ENCODE data around the gene RETSAT. TPM values are rescaled to one million over a fixed set of nuclear protein-coding genes. Genes with fewer than 3 reads are reported as not detected.

Gene RETSAT
- total RNA-seq, 1 experiment from 2014 or later, result 57.8 TPM

- DNase-seq, result no peak
- H3F3A ChIP-seq (ENCODE audit: insufficient read depth, low read depth), result peaks cover 18% of the 10 kb centered on the region; the same call in 1 of the 2 replicates
- ChIA-PET POLR2A (ENCODE audit: unreplicated experiment) (no interaction called here), CTCF (no interaction called here)
- no peak overlapping the region for H3K4me2 ChIP-seq
- H4K20me1 ChIP-seq (ENCODE audit: insufficient read depth), result no peaks in the 10 kb centered on the region; the same call in none of the 2 replicates
- H3K9me2 ChIP-seq (ENCODE audit: insufficient read depth), result no peaks in the 10 kb centered on the region
- H3K4me1 ChIP-seq (replicated peaks; ENCODE audit: insufficient read depth), result no peaks in the 10 kb centered on the region
- no peaks in the 10 kb centered on the region for H3K27me3 ChIP-seq (ENCODE audit: insufficient read depth, low read depth)
- BruUV-seq (replicated peaks), result no TSS peak
- TF ChIP-seq EZH2 (IDR thresholded peaks at IDR 0.05; ENCODE audit: low read depth), result no peak
- no peak for TF ChIP-seq CTCF (conservative IDR thresholded peaks at IDR 0.05)
- H3K36me3 ChIP-seq (ENCODE audit: low read depth), result no peaks in the 10 kb centered on the region
- no peak overlapping the region for H3K4me3 ChIP-seq
- no peaks in the 10 kb centered on the region for H3K79me2 ChIP-seq (ENCODE audit: low read depth)
- intact Hi-C loops (cut with micrococcal nuclease; ENCODE audit: unreplicated experiment), result no loop called here
- no peak overlapping the region for H3K27ac ChIP-seq
- no peaks in the 10 kb centered on the region for H3K9me3 ChIP-seq (ENCODE audit: insufficient read depth, low read depth)
- H2AFZ ChIP-seq, result no peak overlapping the region
Measured at GRCh38 chr2:85309699-85310321, 44.5 kb downstream of the RETSAT start.

DNA sequence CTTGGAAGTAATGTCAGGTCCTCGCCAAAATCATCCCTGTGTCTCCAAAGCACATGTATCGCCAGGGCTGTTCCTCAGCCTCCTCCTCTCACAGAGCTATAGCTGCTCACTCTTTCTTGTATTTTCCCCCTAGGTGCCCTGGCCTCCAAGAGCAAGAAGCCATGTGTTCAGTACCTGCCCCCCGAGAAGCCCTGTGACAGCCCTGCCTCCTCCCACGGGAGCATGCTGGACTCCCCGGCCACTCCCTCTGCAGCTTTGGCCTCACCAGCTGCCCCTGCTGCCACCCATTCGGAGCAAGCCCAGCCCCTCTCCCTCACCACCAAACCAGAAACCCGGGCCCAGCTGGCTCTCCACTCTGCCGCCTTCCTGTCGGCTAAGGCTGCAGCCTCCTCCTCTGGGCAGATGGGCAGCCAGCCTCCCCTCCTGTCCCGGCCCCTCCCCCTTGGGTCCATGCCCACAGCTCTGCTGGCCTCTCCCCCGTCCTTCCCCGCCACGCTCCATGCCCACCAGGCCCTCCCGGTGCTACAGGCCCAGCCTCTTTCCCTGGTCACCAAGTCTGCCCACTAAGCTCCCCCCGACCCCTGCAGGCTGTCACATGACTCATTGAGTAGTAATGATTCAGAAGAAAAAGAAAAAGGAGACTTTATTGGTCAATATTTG is 45.3 kb downstream of the RETSAT start:
- Histone ChIP-seq H3K9me2 (ENCODE audit: insufficient read depth) (no peaks in the 10 kb centered on the region), H3K27me3 (ENCODE audit: insufficient read depth, low read depth) (no peaks in the 10 kb centered on the region), H3K27ac (no peak overlapping the region), H3K4me3 (no peak overlapping the region), H2AFZ (no peak overlapping the region), H3F3A (ENCODE audit: insufficient read depth, low read depth) (peaks cover 12% of the 10 kb centered on the region; the same call in 1 of the 2 replicates), H3K36me3 (ENCODE audit: low read depth) (no peaks in the 10 kb centered on the region), H4K20me1 (ENCODE audit: insufficient read depth) (no peaks in the 10 kb centered on the region; the same call in none of the 2 replicates), H3K4me2 (no peak overlapping the region), H3K9me3 (ENCODE audit: insufficient read depth, low read depth) (no peaks in the 10 kb centered on the region), H3K79me2 (ENCODE audit: low read depth) (no peaks in the 10 kb centered on the region), H3K4me1 (replicated peaks; ENCODE audit: insufficient read depth) (no peaks in the 10 kb centered on the region)
- POLR2A ChIA-PET (ENCODE audit: unreplicated experiment), result no interaction called here
- intact Hi-C loops (cut with micrococcal nuclease; ENCODE audit: unreplicated experiment), result no loop called here
- DNase-seq, result no peak
- CTCF ChIA-PET, result interaction anchor here (0.6 kb wide), 1 partner anchor 398 kb away, joined by 3 read pairs; no protein-coding TSS in a partner anchor
- no peak for TF ChIP-seq CTCF (conservative IDR thresholded peaks at IDR 0.05)
- no peak for TF ChIP-seq EZH2 (IDR thresholded peaks at IDR 0.05; ENCODE audit: low read depth)
- no TSS peak for BruUV-seq (replicated peaks)

DNA sequence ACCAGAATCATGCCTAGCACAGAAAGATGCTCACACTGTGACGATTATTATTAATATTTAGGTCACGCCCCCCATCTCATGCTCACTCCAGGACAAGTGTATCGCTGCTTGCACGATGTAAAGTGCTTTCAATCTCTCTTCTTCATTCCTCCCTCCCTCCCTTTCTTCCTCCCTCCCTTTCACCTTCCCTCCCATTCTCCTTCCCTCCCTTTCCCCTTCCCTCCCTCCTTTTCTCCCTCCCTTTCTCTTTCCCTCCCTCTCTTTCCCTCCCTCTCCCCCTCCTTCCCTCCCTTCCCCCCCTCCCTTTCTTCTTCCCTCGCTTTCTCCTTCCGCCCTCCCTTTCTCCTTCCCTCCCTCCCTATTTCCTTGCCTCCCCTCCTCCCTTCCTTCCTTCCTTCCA is 46.1 kb downstream of the RETSAT start:
- no peak for DNase-seq
- Histone ChIP-seq H3F3A (ENCODE audit: insufficient read depth, low read depth) (peaks cover 12% of the 10 kb centered on the region; the same call in 1 of the 2 replicates), H3K9me3 (ENCODE audit: insufficient read depth, low read depth) (no peaks in the 10 kb centered on the region), H3K4me1 (replicated peaks; ENCODE audit: insufficient read depth) (no peaks in the 10 kb centered on the region), H3K27ac (no peak overlapping the region), H3K36me3 (ENCODE audit: low read depth) (no peaks in the 10 kb centered on the region), H3K4me2 (no peak overlapping the region), H3K4me3 (no peak overlapping the region), H3K27me3 (ENCODE audit: insufficient read depth, low read depth) (no peaks in the 10 kb centered on the region), H3K79me2 (ENCODE audit: low read depth) (no peaks in the 10 kb centered on the region), H3K9me2 (ENCODE audit: insufficient read depth) (no peaks in the 10 kb centered on the region), H2AFZ (no peak overlapping the region), H4K20me1 (ENCODE audit: insufficient read depth) (no peaks in the 10 kb centered on the region; the same call in none of the 2 replicates)
- ChIA-PET CTCF (no interaction called here), POLR2A (ENCODE audit: unreplicated experiment) (no interaction called here)
- no peak for TF ChIP-seq EZH2 (IDR thresholded peaks at IDR 0.05; ENCODE audit: low read depth)
- no peak for TF ChIP-seq CTCF (conservative IDR thresholded peaks at IDR 0.05)
- no TSS peak for BruUV-seq (replicated peaks)
- intact Hi-C loops (cut with micrococcal nuclease; ENCODE audit: unreplicated experiment), result no loop called here
